Pancreas (tissue), 10 donors: ENCODE data around the gene NUPR1. TPM values are rescaled to one million over a fixed set of nuclear protein-coding genes. Genes with fewer than 3 reads are reported as not detected.
A peak's percentile ranks its signal among the peaks of the same experiment; 100 is the strongest.

Experiments used
- ATAC-seq, 4 donors: fragments of 200-7000 bp; cut with Tn5 transposase; one replicate each; pipeline versions ENCODE4 v1.8.0 to v1.9.1; 2020; ENCODE audit warnings: mild to moderate bottlenecking in 4 of 4, moderate library complexity in 4 of 4
- DNase-seq, 6 donors: peaks; one replicate each; pipeline ENCODE4 v3.0.0-alpha.2; 2020
- FAIRE-seq: peaks from 2 replicates; lab custom pipeline; 2012; peaks lifted over from hg19 to GRCh38; lab: Jason Lieb, UNC
- H3K27ac ChIP-seq, 4 donors: fragments of 200-600 bp; sonication (generic); 1 replicate in 3 of 4; 2 replicates in 1 of 4; pipeline versions ENCODE4 v1.5.0 to v1.8.0; 2020
- H3K27me3 ChIP-seq, 4 donors: fragments of 200-600 bp; one replicate each; pipeline ENCODE4 v1.8.0; 2021
- H3K36me3 ChIP-seq, 3 donors: fragments of 200-600 bp; sonication (generic) in 1 of 3; one replicate each; pipeline versions ENCODE4 v1.5.0 to v1.8.0; 2020 to 2021
- H3K4me1 ChIP-seq, 3 donors: fragments of 200-600 bp; one replicate each; pipeline ENCODE4 v1.8.0; 2021
- H3K4me3 ChIP-seq, 4 donors: fragments of 200-600 bp; sonication (generic) in 2 of 4; one replicate each; pipeline versions ENCODE4 v1.5.0 to v1.8.0; 2020 to 2021
- H3K9me3 ChIP-seq, 4 donors: fragments of 200-600 bp; one replicate each; pipeline ENCODE4 v1.8.0; 2021
- WGBS, 2 donors: extraction: QIAGEN DNeasy Blood & Tissue Kit; methylation state at CpG; one replicate each; pipeline ENCODE4 v1.1.7; 2013; 5-methylcytosine and 5-hydroxymethylcytosine counted together
- intact Hi-C, 3 donors: fragments of 100-400 bp; cut with DNase I; formaldehyde crosslinking; loops; one replicate each; pipeline versions ENCODE4 v1.11.1 to v1.14.2; 2022
- polyA plus RNA-seq, 2 donors: library from polyadenylated mRNA; stranded (reverse); fragments of 200-250 nt; gene quantifications; one replicate each; pipeline ENCODE4 v1.2.3, GENCODE V29; 2013
- total RNA-seq, 6 donors: library from RNA; stranded (reverse); fragmentation: NEBNext Ultra II Directional in 4 of 6; extraction: Animal tissue kit (Norgen Biotek cat#: 25700) in 4 of 6; gene quantifications; one replicate each; pipeline versions ENCODE4 v1.2.1 to v1.2.4, GENCODE V29; 2021 to 2023
- TF ChIP-seq, protein P1 (sequence below), 4 donors: fragments of 200-600 bp; sonication (generic) in 3 of 4; IDR thresholded peaks; one replicate each; pipeline versions ENCODE4 v1.5.0 to v1.8.0; 2021; ENCODE audit warnings: antibody characterized with exemption in 4 of 4
- donor health status: healthy with polysubstance abuse.
- donor health status: DM: no; HTN: no; CAD: no; lungs with moderate emphysema.
- donor health status: DM: no; HTN: no; CAD: no.
- donor health status: control.
- donor health status: control.
- donor health status: Bipolar disorder and iron deficiency.
- donor health status: DM: yes; HTN: yes; CAD: no.
- donor health status: DM: no; HTN: no; CAD: no.
- donor health status: DM: no; HTN: no; CAD: no.
- donor health status: DM: yes; HTN: yes; CAD: no.

NUPR1 gene
- total and polyA plus RNA-seq, 8 donors, result 28.9 to 303 (median 128) TPM

DNA sequence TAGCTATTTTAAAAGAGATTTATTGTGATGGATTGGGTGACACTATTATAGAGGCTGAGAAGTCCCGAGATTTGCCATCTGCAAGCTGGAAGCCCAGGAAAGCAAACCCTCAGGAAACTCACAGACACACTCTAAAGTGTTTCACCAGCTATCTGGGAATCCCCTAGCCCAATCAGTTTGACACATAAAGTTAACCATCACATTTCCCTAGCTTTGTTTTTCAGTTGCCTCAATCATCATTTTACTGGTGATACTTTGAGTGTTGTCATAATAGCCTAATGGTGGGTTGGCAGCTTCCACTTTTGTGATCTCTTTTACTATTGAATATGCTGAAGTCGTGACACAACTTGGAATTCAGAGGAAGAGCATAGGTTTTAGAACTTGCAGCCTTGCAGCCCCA is 16.8 kb upstream of the NUPR1 start:
- intact Hi-C loops, result no loop called here
- H3K36me3 ChIP-seq, result no peaks in the 10 kb centered on the region
- no peak overlapping the region for H3K4me3 ChIP-seq
- peaks cover 0 to 5% (median 3%) of the 10 kb centered on the region in 3 donors for H3K4me1 ChIP-seq
- DNase-seq, result no peak
- no peaks in the 10 kb centered on the region for H3K9me3 ChIP-seq
- ATAC-seq, result no peak
- no peak overlapping the region for H3K27ac ChIP-seq
- H3K27me3 ChIP-seq, result no peaks in the 10 kb centered on the region
- no peak for FAIRE-seq
- WGBS, 2 donors, result 80 to 83% methylated on average over 2 of the region's 2 CpGs
- TF ChIP-seq, protein P1, sequence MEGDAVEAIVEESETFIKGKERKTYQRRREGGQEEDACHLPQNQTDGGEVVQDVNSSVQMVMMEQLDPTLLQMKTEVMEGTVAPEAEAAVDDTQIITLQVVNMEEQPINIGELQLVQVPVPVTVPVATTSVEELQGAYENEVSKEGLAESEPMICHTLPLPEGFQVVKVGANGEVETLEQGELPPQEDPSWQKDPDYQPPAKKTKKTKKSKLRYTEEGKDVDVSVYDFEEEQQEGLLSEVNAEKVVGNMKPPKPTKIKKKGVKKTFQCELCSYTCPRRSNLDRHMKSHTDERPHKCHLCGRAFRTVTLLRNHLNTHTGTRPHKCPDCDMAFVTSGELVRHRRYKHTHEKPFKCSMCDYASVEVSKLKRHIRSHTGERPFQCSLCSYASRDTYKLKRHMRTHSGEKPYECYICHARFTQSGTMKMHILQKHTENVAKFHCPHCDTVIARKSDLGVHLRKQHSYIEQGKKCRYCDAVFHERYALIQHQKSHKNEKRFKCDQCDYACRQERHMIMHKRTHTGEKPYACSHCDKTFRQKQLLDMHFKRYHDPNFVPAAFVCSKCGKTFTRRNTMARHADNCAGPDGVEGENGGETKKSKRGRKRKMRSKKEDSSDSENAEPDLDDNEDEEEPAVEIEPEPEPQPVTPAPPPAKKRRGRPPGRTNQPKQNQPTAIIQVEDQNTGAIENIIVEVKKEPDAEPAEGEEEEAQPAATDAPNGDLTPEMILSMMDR (IDR thresholded peaks at IDR 0.05), result no peak

DNA sequence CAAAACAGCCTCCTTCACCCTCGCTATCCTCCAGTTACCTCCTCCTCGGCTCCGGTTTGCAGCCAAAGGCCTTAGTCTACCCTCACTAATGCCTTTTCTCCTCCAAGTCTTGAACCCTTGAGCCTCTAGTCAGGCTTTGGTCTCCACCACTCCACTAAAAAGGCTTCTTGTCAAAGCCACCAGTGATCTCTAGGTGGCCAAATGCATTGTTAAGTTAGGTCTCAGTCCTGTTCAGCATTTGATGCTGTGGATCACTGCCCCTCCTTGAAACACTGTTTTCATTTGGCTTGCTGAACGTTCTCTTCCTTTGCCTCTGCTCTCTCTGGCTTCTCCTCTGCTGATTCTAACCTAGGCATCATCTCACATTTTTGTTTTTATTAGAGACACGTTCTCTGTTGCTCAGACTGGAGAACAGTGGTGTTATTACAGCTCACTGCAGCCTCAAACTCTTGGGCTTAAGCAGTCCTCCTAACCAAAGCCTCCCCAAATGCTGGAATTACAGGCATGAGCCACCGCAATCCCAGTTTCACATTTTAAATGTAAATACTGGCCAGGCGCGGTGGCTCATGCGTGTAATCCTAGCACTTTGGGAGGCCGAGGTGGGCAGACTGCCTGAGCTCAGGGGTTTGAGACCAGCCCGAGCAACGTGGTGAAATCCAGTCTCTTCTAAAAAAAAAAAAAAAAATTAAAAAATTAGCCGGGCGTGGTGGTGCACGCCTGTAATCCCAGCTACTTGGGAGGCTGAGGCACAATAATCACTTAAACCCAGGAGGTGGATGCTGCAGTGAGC is 16.1 kb upstream of the NUPR1 start:
- Histone ChIP-seq H3K4me3 (peak overlapping the region; percentile 6 to 73 (median 40)), H3K27ac (peak overlapping the region in 1 of 4 donors; percentile 94), H3K9me3 (no peaks in the 10 kb centered on the region), H3K27me3 (no peaks in the 10 kb centered on the region), H3K36me3 (no peaks in the 10 kb centered on the region), H3K4me1 (peaks cover 0 to 5% (median 3%) of the 10 kb centered on the region in 3 donors)
- 86 to 90% methylated on average over 15 of the region's 15 CpGs for WGBS, 2 donors
- DNase-seq, result no peak
- FAIRE-seq, result no peak
- TF ChIP-seq, protein P1 (IDR thresholded peaks at IDR 0.05), result no peak
- ATAC-seq, result no peak
- intact Hi-C loops, result no loop called here

DNA sequence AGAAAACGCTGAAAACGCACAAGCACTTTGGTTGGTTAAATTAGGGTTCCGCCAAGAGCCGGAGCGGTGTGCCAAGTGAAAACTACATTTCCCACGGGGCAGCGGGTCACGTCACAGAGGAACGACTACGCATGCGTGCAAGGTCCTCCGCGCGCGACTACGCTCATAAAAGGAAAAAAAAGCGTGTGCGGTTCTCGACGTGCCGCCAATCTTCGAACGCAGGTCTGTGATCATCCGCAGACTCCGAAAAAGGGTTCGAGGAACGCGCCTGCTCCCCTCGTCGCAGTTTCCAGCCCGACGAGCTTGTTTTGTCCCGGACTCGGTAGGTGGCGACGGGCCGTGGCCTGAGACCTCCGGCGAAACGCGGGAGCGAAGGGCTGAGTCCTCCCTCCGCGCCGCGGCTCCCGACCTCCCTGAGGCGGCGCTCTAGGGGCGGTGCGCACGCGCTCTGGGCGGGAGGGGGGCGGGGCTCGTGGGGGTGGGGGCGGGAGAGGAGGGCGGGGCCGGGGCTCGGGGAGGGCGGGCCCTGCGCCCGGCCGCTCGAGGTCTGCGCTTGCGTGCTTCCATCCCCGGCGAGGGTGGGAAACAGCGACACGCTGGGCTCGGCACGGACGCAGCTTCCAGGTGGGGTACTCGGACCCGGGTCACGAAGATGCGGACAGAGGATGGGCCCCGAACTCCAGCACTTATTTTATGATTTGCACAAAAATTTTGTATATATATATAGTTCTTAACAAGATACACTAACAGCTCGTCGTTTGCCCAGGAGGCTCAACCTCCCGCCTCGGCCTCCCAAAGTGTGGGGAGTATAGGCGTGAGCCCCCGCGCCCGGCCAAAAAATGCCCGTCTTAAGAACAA is 15.2 kb upstream of the NUPR1 start, which contains the start of gene SGF29:
TSS of gene SGF29 (plus strand) at position 145 of the 858 bp plus-strand sequence. CDS start 27,150 bp downstream, outside the sequence.
- intact Hi-C loops, result no loop called here
- DNase-seq (peak; percentile 89 to 96 (median 94)), ATAC-seq (peak; percentile 94 to 97 (median 94)), FAIRE-seq (no peak)
- H3K4me1 ChIP-seq, result peaks cover 0 to 5% (median 3%) of the 10 kb centered on the region in 3 donors
- H3K4me3 ChIP-seq, result peak within 1 kb of the TSS; percentile 20 to 73 (median 50)
- H3K9me3 ChIP-seq, result no peaks in the 10 kb centered on the region
- H3K27ac ChIP-seq, result peak within 1 kb of the TSS; percentile 81 to 99 (median 96)
- TF ChIP-seq, protein P1 (IDR thresholded peaks at IDR 0.05), result peak in 1 of 4 donors; percentile 11
- H3K36me3 ChIP-seq, result no peaks in the 10 kb centered on the region
- WGBS, 2 donors, result 1 to 2% methylated on average over 76 to 84 of the region's 88 CpGs
- H3K27me3 ChIP-seq, result no peaks in the 10 kb centered on the region

DNA sequence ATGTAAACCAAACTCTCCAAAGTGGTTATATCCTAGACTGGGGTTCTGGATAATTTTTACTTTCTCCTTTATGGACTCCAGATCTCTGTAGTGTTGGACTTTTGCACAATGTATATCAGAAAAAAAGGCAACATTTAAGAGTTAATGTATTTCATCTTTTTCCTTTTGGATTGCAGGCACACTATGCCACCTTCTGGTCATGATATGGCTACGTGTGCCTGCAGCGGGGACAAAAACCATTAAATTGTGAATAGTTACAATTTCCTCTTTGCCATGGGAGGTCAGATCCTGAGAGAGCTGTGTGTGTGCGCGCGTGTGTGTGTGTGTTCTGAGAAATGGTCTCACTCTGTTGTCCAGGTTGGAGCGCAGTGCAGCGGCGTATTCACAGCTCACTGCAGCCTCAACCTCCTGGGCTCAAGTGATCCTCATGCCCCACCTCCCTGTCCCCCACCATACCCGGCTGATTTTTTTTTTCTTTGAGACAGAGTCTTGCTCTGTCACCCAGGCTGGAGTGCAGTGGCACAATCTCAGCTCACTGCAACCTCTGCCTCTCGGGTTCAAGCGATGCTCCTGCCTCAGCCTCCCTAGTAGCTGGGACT is 10.6 kb upstream of the NUPR1 start:
- intact Hi-C loops, result no loop called here
- H3K27me3 ChIP-seq, result no peaks in the 10 kb centered on the region
- no peaks in the 10 kb centered on the region for H3K9me3 ChIP-seq
- no peak for DNase-seq
- no peak overlapping the region for H3K27ac ChIP-seq
- TF ChIP-seq, protein P1 (IDR thresholded peaks at IDR 0.05), result peak in 3 of 4 donors; percentile 4 to 28 (median 27)
- 22 to 30% methylated on average over 11 of the region's 11 CpGs for WGBS, 2 donors
- no peak for FAIRE-seq
- peak in 3 of 4 donors; percentile 28 to 36 (median 32) for ATAC-seq
- no peaks in the 10 kb centered on the region for H3K36me3 ChIP-seq
- H3K4me1 ChIP-seq, result no peaks in the 10 kb centered on the region
- H3K4me3 ChIP-seq, result no peak overlapping the region
